NCI-H146 (cell line): ENCODE measurements around the gene KIFBP.
"Not testable (repeated sequence)": the region's sequence is repeated elsewhere in the genome, so short reads cannot be mapped to it uniquely, and the experiment has no call there.

Source experiments
- DNase-seq: peaks from one replicate; lab custom pipeline; 2025; lab: John Stamatoyannopoulos, UW

Gene KIFBP, protein sequence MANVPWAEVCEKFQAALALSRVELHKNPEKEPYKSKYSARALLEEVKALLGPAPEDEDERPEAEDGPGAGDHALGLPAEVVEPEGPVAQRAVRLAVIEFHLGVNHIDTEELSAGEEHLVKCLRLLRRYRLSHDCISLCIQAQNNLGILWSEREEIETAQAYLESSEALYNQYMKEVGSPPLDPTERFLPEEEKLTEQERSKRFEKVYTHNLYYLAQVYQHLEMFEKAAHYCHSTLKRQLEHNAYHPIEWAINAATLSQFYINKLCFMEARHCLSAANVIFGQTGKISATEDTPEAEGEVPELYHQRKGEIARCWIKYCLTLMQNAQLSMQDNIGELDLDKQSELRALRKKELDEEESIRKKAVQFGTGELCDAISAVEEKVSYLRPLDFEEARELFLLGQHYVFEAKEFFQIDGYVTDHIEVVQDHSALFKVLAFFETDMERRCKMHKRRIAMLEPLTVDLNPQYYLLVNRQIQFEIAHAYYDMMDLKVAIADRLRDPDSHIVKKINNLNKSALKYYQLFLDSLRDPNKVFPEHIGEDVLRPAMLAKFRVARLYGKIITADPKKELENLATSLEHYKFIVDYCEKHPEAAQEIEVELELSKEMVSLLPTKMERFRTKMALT

DNA sequence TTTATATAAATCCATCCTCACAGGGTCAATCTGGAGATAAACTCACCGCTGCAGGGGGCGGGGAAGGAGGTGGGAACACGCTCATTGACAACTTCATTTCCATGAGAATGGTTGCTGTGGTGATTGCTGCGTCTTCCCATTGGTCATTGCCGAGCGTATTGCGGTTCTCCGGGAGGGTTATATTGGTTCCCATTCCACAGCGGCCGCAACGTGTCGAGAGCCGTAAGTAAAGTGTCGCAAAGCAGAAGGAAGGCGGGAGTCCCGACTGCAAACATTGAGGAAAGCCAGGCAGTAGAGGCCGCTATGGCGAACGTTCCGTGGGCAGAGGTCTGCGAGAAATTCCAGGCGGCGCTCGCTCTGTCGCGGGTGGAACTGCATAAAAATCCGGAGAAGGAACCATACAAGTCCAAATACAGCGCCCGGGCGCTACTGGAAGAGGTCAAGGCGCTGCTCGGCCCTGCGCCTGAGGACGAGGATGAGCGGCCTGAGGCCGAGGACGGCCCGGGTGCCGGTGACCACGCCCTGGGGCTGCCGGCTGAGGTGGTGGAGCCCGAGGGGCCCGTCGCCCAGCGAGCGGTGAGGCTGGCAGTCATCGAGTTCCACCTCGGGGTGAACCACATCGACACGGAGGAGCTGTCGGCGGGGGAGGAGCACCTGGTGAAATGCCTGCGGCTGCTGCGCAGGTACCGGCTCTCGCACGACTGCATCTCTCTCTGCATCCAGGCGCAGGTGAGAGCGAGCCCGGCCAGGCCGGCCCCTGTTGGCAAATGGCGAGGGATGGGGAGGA lies at the start of gene KIFBP:
KIFBP (plus strand) TSS at position 274 of the 787 bp plus-strand sequence; CDS start at position 304, 30 bp downstream.
- DNase-seq: peak; percentile 96

DNA sequence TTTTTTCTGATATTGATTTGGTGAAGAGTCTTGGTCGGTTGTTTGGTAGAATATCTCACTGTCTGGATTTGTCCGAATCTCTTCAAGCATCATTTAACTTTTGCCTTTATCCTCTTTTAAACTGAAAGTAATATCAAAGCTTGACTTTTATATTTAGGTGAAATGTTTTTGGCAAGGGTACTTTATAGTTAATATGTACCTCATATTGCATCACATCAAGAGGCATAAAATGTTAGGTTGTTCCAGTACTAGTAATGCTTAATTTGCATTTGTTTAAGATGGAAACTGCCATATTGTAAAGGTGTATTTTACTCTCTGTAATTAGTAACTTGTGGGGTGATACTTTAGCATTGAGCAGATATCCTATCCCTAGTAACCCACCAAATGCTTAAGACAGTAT lies 49.7 kb upstream of the KIFBP start:
- DNase-seq: no peak

DNA sequence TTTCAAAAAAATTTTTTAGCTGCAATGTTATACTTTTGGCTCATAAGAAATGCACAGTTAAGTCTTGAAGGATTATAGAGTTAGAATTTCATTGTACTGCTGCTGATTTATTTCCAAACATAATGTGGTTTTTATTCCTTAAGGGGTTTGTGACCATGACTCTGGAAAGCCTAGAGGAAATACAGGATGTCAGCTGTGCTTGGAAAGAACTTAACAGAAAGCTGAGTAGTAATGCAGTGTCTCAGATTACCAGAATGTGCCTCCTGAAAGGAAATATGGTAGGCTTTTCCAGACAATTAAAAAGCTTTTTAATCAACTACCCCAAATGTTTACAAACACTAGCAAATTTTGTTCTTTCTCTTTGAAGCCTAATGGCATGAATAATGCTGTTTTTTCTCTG lies 47.7 kb upstream of the KIFBP start:
- DNase-seq: not testable (repeated sequence)

DNA sequence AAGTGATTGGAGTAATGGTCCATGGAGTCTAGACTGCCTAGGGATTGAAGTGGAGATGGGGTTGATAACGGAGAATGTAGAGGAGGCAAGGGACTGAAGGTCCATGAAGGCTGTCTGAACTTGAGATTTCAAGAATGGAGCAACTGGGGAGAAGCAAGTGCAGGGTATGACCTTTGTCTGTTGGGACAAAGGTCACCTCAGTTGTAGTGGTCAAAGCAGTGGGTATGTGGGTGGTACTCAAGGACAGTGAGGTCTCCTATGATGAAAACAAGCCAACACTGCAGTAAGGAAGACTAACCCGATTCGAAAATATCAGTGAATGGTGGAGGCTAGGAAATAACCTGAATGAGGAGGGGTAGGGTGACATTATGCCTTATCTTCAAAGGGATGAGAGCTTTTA lies 38.0 kb upstream of the KIFBP start:
- DNase-seq: no peak

DNA sequence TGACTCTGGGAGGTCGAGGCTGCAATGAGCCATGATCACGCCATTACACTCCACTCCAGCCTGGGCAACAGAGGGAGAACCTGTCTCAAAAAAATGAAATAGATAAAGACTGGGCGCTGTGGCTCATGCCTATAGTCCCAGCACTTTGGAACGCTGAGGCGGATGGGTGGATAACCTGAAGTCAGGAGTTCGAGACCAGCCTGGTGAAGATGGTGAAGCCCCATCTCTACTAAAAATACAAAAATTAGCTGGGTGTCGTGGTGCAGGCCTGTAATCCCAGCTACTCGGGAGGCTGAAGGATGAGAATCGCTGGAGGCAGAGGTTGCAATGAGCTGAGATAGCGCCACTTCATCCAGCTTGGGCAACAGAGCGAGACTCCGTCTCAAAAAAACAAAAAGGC lies 33.7 kb upstream of the KIFBP start:
- DNase-seq: no peak

DNA sequence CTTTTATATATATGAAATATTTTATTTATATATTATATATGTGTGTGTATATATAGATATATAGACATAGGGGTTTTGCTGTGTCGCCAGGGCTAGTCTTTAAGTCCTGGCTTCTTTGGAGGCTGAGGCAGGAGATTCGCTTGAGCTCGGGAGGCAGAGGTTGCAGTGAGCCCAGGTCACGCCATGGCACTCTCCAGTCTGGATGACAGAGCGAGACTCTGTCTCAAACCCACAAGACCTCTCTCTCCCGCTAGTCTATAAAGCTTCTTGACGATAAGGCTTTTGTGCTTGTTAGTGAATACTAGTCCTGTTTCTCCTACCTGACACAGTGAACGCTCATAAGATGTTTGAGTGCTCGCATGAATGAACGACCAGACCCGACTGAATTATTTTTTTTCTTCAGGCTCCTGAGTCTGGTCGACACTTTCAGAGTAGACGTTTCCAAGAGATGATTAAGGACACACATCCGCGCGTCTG lies 33.2 kb upstream of the KIFBP start:
- peak; percentile 30 for DNase-seq

DNA sequence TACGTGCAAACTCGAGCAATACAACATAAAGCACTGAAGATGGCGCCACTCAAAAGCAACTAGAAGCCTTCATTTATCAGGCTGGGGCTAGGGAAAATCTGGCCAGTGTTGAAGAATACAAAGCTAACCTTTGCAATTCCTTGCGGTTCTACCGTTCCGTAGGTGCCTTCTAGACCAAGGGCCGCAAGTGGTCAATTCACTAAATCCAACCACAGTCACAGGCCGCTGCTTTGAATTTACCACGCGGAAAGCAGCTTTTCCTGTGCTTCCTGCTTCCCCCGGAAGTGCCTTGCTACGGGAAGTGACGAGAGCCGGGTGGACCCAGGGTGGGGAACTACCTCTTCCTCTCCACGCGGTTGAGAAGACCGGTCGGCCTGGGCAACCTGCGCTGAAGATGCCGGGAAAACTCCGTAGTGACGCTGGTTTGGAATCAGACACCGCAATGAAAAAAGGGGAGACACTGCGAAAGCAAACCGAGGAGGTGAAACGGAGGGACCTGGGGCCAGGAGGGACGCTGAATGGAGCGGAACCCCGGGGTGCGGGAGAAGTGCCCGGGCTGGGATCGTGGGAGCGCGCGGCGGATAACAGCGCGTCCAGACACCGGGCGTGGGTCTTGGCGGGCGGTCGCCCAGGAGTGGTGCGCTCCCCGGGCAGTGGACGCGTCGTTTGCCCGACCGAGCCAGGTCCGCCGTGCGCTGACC lies 32.6 kb upstream of the KIFBP start, which contains the start of gene DDX21:
DDX21 (plus strand) TSS at position 339 of the 701 bp plus-strand sequence; CDS start at position 395, 56 bp downstream.
- DNase-seq: peak; percentile 93

DNA sequence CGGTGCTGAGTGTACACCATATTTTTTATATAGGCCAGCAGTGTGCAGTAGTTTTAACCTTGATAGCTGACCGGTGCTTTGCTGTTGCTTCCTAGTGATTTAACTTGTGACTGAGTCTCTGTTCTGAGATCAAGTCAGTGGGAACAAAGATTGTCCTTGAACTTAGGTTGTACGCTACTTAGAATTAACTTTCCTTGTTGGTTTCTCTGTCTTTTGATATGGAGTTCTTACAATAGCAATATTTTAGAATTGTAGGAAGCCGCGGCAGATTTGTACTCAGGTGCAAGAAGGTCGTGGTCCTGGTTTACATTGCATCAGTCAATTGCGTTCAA lies 31.4 kb upstream of the KIFBP start:
- no peak for DNase-seq

DNA sequence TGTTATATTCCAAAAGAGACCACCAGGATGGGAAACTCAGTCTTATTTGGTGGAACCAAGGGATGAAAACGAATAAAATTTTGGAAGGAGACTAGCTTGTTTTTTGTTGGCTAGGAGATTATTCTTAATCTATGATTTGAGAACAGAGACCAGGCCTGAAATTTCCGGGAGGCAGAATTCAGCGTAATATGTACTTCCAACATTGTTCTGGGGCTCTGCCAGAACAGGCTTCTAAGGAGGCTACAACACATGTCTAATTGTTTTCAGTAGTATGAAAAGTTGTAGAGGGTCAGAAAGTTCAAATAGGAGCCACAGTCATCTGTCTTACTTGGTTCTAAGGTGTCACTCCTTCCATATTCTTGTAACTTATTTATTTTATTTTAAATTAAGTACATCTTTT lies 30.9 kb upstream of the KIFBP start:
- no peak for DNase-seq

DNA sequence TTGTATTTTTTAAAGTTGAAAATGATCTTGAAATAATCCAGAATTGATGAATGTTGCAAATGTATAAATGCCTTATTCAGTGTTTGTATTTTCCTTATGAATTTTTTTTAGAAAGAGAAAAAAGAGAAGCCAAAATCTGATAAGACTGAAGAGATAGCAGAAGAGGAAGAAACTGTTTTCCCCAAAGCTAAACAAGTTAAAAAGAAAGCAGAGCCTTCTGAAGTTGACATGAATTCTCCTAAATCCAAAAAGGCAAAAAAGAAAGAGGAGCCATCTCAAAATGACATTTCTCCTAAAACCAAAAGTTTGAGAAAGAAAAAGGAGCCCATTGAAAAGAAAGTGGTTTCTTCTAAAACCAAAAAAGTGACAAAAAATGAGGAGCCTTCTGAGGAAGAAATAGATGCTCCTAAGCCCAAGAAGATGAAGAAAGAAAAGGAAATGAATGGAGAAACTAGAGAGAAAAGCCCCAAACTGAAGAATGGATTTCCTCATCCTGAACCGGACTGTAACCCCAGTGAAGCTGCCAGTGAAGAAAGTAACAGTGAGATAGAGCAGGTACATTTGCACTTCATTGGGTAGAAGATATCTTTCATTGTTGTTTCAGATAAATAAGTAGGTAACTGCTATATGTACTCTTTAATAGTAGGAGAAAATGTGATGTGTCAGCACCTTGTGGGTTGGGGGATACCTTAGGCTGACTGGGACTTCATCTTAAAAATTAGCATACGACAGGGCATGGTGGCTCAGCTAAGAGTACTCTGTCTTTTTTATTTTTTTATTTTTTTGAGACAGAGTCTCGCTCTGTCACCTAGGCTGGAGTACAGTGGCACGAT lies 28.7 kb upstream of the KIFBP start:
- no peak for DNase-seq

DNA sequence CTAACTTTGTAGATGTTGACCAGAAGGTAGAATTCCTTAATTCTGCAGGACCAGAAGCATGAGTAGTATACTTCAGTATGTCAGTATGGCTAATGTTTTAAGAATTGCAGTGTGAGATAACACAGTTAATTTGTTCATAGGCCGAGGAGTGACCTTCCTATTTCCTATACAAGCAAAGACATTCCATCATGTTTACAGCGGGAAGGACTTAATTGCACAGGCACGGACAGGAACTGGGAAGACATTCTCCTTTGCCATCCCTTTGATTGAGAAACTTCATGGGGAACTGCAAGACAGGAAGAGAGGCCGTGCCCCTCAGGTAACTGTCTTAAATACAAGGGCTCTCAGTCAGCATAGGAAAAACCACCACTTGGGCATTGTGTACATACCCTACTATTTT lies 25.5 kb upstream of the KIFBP start:
- DNase-seq: no peak

DNA sequence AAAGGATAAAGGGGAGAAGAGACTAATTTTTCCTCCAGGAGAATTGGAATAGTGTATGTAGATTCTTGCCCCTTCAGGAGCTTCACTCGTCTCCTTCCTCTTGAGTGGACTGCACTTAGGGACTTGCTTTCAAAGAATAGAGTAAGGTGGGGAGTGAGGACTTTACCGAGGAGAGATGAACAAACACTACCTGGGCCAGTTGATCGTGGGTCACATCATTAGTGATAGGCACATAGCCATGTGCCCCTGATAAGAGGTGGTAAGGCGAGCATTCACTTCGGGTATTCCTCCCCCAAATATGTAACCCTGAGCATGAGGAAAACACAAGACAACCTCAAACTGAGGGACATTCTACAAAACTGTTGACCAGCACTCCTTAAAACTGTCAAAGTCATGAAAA lies 14.6 kb upstream of the KIFBP start:
- no peak for DNase-seq

DNA sequence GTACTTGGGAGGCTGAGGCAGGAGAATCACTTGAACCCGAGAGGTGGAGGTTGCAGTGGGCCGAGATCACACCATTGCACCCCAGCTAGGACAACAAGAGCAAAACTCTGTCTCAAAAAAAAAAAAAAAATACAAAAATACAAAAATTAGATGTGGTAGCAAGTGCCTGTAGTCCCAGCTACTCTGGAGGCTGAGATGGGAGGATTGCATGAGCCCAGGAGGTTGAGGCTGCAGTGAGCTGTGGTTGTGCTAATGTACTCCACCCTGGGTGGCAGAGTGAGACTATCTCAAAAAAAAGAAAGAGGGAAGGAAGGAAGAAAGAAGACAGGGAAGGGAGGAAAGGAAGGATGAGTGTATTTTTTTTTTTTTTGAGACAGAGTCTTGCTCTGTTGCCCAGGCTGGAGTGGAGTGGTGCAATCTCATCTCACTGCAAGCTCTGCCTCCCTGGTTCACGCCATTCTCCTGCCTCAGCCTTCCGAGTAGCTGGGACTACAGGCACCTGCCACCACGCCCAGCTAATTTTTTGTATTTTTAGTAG lies 12.6 kb upstream of the KIFBP start:
- DNase-seq: not testable (repeated sequence)

DNA sequence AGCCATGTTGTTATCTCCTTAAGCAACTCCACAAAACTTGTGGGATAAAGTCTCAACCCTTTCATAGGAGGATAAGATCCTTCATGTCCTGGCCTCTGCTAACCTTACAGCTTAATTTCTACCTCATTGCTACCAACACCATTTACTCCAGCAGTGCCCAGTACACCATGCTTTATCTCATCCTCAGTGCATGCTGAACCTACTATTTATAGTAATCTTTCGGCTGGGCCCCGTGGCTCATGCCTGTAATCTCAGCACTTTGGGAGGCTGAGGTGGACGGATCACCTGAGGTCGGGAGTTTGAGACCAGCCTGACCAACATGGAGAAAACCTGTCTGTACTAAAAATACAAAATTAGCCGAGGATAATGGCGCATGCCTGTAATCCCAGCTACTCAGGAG lies 8.9 kb upstream of the KIFBP start:
- DNase-seq: not testable (repeated sequence)

DNA sequence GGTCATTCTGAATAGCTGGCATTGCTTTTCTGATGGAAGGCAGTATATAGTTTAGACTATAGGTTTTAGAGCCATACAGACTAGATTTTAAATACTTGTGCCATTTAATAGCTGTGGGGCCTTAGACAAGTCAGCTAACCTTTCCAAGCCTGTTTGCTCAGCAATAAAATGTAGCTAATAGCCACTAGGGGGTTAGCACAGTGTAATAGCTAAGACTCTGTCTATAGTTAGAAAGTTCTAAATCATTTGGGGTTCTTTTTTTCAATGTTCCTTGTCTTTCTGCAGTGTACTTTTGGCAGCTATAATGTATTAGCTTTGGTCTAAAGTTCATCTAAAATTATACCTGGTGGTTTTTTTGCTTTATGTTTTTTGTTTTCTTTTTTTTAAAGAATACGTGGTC lies 7.5 kb upstream of the KIFBP start:
- DNase-seq: no peak

DNA sequence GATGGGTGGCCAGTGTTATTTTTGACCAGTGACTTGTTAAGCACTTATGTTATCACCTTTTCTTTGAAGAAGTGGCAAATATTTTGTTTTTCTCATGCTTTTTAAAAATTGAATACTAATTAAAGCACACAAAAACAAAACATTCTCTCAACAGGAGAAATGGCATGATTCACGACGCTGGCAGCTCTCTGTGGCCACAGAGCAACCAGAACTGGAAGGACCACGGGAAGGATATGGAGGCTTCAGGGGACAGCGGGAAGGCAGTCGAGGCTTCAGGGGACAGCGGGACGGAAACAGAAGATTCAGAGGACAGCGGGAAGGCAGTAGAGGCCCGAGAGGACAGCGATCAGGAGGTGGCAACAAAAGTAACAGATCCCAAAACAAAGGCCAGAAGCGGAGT lies 6.2 kb upstream of the KIFBP start:
- no peak for DNase-seq

DNA sequence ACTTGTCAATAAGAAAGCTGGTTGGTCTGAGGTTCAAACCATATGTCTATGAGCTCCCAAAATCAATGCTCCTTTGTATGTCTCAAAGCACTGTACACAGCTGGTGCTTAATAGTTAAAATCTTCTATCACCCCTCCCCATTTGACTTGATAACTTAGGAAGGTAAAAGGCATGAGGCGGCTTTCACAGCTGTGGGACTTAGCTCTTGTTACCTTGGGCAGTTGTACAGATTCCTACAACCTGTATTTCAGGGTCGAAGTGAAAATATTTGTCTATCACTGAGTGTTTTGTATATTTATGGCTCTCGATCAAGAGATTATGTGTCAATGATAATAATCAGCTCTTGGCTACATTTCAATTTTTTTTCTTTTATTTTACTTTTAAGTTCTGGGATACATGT lies 992 bp upstream of the KIFBP start:
- no peak for DNase-seq

DNA sequence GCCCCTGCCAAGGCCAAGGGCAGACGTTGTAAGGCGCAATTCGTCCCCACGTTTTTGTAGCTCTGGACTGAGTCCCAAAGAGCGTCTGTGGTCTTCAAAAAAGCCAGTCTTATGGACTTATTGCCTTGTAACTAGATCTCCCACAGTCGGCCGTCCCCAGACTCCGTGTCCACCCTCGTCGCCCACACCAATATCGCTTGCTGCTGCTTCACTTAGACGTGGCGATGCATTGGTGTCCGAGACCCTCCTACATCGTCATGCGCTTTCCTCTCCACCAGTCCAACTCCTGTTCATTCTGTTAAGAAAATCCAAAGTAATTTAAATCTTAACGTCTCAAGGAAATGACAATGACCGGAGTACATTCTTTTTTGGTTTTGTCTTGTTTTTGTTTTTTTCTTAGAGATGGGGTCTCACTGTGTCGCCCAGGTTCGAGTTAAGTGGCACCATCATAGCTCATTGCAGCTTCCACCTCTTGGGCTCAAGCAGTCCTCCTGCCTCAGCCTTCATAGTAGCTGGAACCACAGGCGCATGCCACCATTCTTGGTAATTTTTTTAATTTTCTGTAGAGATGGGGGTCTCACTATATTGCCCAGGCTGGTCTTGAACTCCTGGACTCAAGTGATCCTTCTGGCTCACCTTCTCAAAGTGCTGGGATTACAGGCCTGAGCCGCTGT lies 851 bp downstream of the KIFBP start:
- DNase-seq: peak; percentile 42

DNA sequence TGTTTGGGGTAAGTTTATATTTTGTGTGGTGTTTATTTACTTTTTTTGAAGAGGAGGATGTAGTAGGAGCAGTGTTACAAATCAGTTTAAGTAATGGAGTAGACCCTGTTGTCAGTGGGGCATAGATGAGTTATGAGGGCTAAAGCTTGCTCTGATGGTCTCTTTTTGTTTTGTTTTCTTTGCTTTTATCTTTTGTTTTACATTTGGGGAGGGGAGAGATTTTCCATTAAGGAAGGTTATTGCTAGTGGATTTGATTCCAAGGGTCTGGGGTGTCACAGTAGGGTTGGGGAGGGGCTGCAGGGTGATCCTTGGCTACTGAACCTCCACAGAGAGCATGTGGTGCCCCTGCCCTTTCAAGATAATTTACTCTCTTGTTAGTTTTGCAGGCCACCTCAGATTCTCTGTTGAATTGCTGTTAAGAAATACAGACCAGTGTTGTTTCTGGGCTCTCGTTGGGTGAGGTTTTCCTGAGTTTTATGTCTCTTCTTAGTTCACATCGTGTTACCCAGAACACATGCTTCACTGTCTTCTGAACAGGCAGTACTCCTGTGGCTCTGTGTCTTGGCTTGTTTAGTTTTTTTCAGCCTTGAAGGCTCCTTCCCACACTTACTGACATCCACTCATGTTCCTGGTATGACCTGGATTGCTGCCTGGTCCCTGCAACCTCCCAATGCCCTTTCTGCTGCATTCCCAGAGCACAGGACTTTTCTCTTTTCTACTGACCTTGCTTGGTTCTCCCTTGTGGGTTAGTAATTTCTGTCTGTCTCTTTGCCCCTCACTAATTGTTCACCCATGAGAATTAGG lies 4.2 kb downstream of the KIFBP start:
- no peak for DNase-seq

DNA sequence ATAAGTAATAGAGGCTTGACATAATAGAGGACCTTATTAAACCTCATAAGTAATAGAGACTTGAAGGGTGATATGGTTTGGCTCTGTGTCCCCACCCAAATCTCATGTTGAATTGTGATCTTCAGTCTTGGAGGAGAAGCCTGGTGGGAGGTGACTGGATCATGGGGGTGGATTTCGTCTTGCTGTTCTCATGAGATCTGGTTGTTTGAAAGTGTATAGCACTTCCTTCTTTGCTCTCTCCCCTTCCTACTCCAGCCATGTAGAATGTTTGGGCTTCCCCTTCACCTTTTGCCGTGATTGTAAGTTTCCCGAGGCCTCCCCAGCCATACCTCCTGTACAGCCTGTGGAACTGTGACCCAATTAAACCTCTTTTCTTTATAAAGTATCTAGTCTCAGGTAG lies 8.6 kb downstream of the KIFBP start:
- DNase-seq: no peak
